ENCODE results near the gene ANKIB1. TPM values are rescaled to one million over a fixed set of nuclear protein-coding genes. Genes with fewer than 3 reads are reported as not detected.

The ANKIB1 gene
- total and polyA plus RNA-seq, 7 donors, result 4.9 to 31.9 (median 23.3) TPM

DNA sequence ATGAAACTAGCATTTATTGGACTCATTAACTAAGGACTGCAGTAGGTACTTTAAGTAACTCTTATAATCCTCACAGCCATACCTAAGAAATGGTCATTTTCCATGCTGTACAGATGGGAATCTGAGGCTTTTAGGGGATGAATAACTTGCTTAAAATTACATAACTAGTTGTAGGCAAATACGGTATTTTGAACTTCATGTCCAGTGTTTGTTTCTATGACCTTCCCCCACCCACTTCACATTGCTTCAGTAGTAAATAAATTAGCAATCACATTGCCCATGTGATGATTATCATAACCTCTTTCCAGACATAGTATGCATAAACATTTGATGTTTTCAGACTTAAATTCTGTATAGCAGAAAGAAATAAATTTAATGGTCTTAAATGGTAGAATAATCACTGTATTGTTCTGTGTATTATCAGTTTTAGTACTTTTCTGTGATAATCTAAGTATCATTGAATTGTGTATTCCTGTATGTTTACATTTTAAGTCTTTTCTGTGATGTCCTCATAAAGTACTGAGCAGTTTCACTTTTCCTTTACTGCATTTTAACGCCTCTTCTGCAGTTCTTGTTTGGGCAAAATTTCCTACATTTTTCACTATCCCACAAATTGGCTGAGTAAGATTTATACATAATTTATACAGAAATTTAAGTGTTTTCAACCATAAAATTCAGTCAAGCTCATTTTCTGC lies 48.3 kb downstream of the ANKIB1 start:
- TF ChIP-seq, protein P1, sequence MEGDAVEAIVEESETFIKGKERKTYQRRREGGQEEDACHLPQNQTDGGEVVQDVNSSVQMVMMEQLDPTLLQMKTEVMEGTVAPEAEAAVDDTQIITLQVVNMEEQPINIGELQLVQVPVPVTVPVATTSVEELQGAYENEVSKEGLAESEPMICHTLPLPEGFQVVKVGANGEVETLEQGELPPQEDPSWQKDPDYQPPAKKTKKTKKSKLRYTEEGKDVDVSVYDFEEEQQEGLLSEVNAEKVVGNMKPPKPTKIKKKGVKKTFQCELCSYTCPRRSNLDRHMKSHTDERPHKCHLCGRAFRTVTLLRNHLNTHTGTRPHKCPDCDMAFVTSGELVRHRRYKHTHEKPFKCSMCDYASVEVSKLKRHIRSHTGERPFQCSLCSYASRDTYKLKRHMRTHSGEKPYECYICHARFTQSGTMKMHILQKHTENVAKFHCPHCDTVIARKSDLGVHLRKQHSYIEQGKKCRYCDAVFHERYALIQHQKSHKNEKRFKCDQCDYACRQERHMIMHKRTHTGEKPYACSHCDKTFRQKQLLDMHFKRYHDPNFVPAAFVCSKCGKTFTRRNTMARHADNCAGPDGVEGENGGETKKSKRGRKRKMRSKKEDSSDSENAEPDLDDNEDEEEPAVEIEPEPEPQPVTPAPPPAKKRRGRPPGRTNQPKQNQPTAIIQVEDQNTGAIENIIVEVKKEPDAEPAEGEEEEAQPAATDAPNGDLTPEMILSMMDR (IDR thresholded peaks at IDR 0.05), result no peak
- Histone ChIP-seq H3K9me3 (no peaks in the 10 kb centered on the region), H3K4me3 (peak overlapping the region; percentile 20), H3K36me3 (ENCODE audit: insufficient read depth in 1 of 2, low read depth in 1 of 2) (peaks cover 0 to 7% of the 10 kb centered on the region in 2 donors), H3K4me1 (peaks cover 13% of the 10 kb centered on the region), H3K27me3 (ENCODE audit: insufficient read depth in 3 of 3, low read length in 2 of 3) (no peaks in the 10 kb centered on the region), H3K27ac (no peak overlapping the region)
- WGBS, 3 donors, result 54 to 69% (median 64%) methylated on average over 2 of the region's 2 CpGs
- ATAC-seq (no peak), DNase-seq (no peak)
- intact Hi-C loops (cut with DNase I), result no loop called here

- no peak overlapping the region for H3K27ac ChIP-seq
- TF ChIP-seq, protein P1 (IDR thresholded peaks at IDR 0.05), result no peak
- no peaks in the 10 kb centered on the region for H3K27me3 ChIP-seq (ENCODE audit: insufficient read depth in 3 of 3, low read length in 2 of 3)
- WGBS, 3 donors, result 10 to 23% (median 20%) methylated on average over 1 of the region's 1 CpG
- H3K4me3 ChIP-seq, result no peak overlapping the region
- ATAC-seq, result no peak
- no peaks in the 10 kb centered on the region for H3K9me3 ChIP-seq
- no peak for DNase-seq
- H3K36me3 ChIP-seq (ENCODE audit: insufficient read depth in 1 of 2, low read depth in 1 of 2), result peaks cover 0 to 12% of the 10 kb centered on the region in 2 donors
- peaks cover 13% of the 10 kb centered on the region for H3K4me1 ChIP-seq
- intact Hi-C loops (cut with DNase I), result no loop called here
These were observed 49.6 kb downstream of the ANKIB1 start for GRCh38 chr7:92295391-92295790.

DNA sequence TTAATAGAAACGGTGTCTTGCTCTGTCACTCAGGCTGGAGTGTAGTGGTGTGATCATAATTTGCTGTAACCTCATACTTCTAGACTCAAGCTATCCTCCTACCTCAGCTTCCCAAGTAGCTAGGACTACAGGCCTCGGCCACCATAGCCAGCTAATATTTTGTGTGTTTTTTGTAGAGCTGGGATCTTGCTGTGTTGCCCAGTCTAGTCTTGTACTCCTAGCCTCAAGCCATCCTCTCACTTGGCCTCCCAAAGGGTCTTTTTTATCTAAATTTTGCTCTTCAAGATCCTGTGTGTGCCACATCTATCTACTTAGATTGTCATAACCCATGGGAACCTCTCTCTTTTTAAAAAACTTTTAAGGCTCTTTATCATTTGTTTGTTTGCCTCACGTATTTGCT lies 50.5 kb downstream of the ANKIB1 start:
- no peaks in the 10 kb centered on the region for H3K27me3 ChIP-seq (ENCODE audit: insufficient read depth in 3 of 3, low read length in 2 of 3)
- H3K27ac ChIP-seq, result no peak overlapping the region
- intact Hi-C loops (cut with DNase I), result no loop called here
- H3K9me3 ChIP-seq, result no peaks in the 10 kb centered on the region
- peaks cover 0 to 12% of the 10 kb centered on the region in 2 donors for H3K36me3 ChIP-seq (ENCODE audit: insufficient read depth in 1 of 2, low read depth in 1 of 2)
- DNase-seq (no peak), ATAC-seq (no peak)
- no peak overlapping the region for H3K4me3 ChIP-seq
- TF ChIP-seq, protein P1 (IDR thresholded peaks at IDR 0.05), result no peak
- H3K4me1 ChIP-seq, result peaks cover 13% of the 10 kb centered on the region
- 84 to 90% (median 85%) methylated on average over 3 of the region's 3 CpGs for WGBS, 3 donors

GRCh38 chr7:92296880-92297445 lies 51.2 kb downstream of the ANKIB1 start:
- peaks cover 13% of the 10 kb centered on the region for H3K4me1 ChIP-seq
- peaks cover 0 to 12% of the 10 kb centered on the region in 2 donors for H3K36me3 ChIP-seq (ENCODE audit: insufficient read depth in 1 of 2, low read depth in 1 of 2)
- no peak overlapping the region for H3K4me3 ChIP-seq
- ATAC-seq, result no peak
- WGBS, 3 donors, result 89 to 95% (median 90%) methylated on average over 3 of the region's 3 CpGs
- no peaks in the 10 kb centered on the region for H3K27me3 ChIP-seq (ENCODE audit: insufficient read depth in 3 of 3, low read length in 2 of 3)
- H3K9me3 ChIP-seq, result no peaks in the 10 kb centered on the region
- DNase-seq, result no peak
- intact Hi-C loops (cut with DNase I), result no loop called here
- TF ChIP-seq, protein P1 (IDR thresholded peaks at IDR 0.05), result no peak
- no peak overlapping the region for H3K27ac ChIP-seq
